Endothelial cell (in vitro differentiated cells): Measurements from ENCODE around the gene C1QTNF5. TPM values are rescaled to one million over a fixed set of nuclear protein-coding genes. Genes with fewer than 3 reads are reported as not detected.

ENCODE experiments used
- DNase-seq: peaks from one replicate; pipeline ENCODE4 v3.0.0; 2021; ENCODE audit warnings: low spot score
- H3K27ac Mint-ChIP-seq: one replicate; pipeline ENCODE4 v1.8.0; 2021; ENCODE audit warnings: mixed read lengths, inconsistent platforms; ENCODE audit not compliant: unreplicated experiment
- H3K27me3 Mint-ChIP-seq: one replicate; pipeline ENCODE4 v1.8.0; 2021; ENCODE audit warnings: mild to moderate bottlenecking, moderate library complexity, mixed read lengths, inconsistent platforms; ENCODE audit not compliant: unreplicated experiment
- H3K36me3 Mint-ChIP-seq: one replicate; pipeline ENCODE4 v1.8.0; 2021; ENCODE audit warnings: mild to moderate bottlenecking, low read depth, mixed read lengths, inconsistent platforms; ENCODE audit not compliant: unreplicated experiment
- H3K4me1 Mint-ChIP-seq: one replicate; pipeline ENCODE4 v1.8.0; 2021; ENCODE audit warnings: mild to moderate bottlenecking, mixed read lengths, inconsistent platforms; ENCODE audit not compliant: unreplicated experiment
- H3K4me3 Mint-ChIP-seq: one replicate; pipeline ENCODE4 v1.8.0; 2021; ENCODE audit warnings: mild to moderate bottlenecking, mixed read lengths, inconsistent platforms; ENCODE audit not compliant: unreplicated experiment
- H3K9me3 Mint-ChIP-seq: one replicate; pipeline ENCODE4 v1.8.0; 2021; ENCODE audit warnings: mixed read lengths, inconsistent platforms; ENCODE audit not compliant: unreplicated experiment
- CTCF ChIP-seq: fragments of 200-600 bp; sonication (generic); IDR thresholded peaks from one replicate; pipeline ENCODE4 v1.5.0; 2021; ENCODE audit warnings: antibody characterized with exemption; ENCODE audit not compliant: unreplicated experiment
- total RNA-seq: library from RNA; stranded (reverse); fragmentation: NEBNext Ultra II Directional; extraction: Animal tissue kit (Norgen Biotek cat#: 25700); gene quantifications from one replicate; pipeline ENCODE4 v1.2.1, GENCODE V29; 2021; ENCODE audit not compliant: unreplicated experiment

The C1QTNF5 gene
- total RNA-seq, 1 donor from 2014 or later, result 26.0 TPM

- no peaks in the 10 kb centered on the region for H3K36me3 Mint-ChIP-seq
- no peak overlapping the region for H3K27ac Mint-ChIP-seq
- H3K9me3 Mint-ChIP-seq, result no peaks in the 10 kb centered on the region
- peaks cover 15% of the 10 kb centered on the region for H3K4me1 Mint-ChIP-seq
- no peak overlapping the region for H3K4me3 Mint-ChIP-seq
- no peak for TF ChIP-seq CTCF
- no peak for DNase-seq
- H3K27me3 Mint-ChIP-seq, result peaks cover 5% of the 10 kb centered on the region
Observed at GRCh38 chr11:119374632-119375336, 34.1 kb upstream of the C1QTNF5 start.

GRCh38 chr11:119373921-119374631, 33.4 kb upstream of the C1QTNF5 start:
- TF ChIP-seq CTCF, result peak; percentile 76
- H3K27me3 Mint-ChIP-seq, result peaks cover 5% of the 10 kb centered on the region
- no peaks in the 10 kb centered on the region for H3K36me3 Mint-ChIP-seq
- no peaks in the 10 kb centered on the region for H3K9me3 Mint-ChIP-seq
- H3K27ac Mint-ChIP-seq, result no peak overlapping the region
- H3K4me3 Mint-ChIP-seq, result no peak overlapping the region
- DNase-seq, result peak; percentile 90
- H3K4me1 Mint-ChIP-seq, result peaks cover 16% of the 10 kb centered on the region

GRCh38 chr11:119373059-119373920, 32.6 kb upstream of the C1QTNF5 start:
- no peak for TF ChIP-seq CTCF
- H3K4me1 Mint-ChIP-seq, result peaks cover 11% of the 10 kb centered on the region

GRCh38 chr11:119372260-119373058, 31.8 kb upstream of the C1QTNF5 start:
- DNase-seq, result no peak
- Mint-ChIP-seq H3K27me3 (peaks cover 5% of the 10 kb centered on the region), H3K27ac (no peak overlapping the region), H3K9me3 (no peaks in the 10 kb centered on the region), H3K4me3 (no peak overlapping the region), H3K36me3 (no peaks in the 10 kb centered on the region), H3K4me1 (peaks cover 11% of the 10 kb centered on the region)
- no peak for TF ChIP-seq CTCF

More at GRCh38 chr11:119373059-119373920, 32.6 kb upstream of the C1QTNF5 start:
- H3K27me3 Mint-ChIP-seq, result peaks cover 5% of the 10 kb centered on the region
- no peaks in the 10 kb centered on the region for H3K36me3 Mint-ChIP-seq
- no peaks in the 10 kb centered on the region for H3K9me3 Mint-ChIP-seq
- no peak for DNase-seq
- H3K27ac Mint-ChIP-seq, result no peak overlapping the region
- no peak overlapping the region for H3K4me3 Mint-ChIP-seq
